K562 (cell line): ENCODE measurements around the gene SMIM22. TPM values are rescaled to one million over a fixed set of nuclear protein-coding genes. Genes with fewer than 3 reads are reported as not detected.
A peak's percentile ranks its signal among the peaks of the same experiment; 100 is the strongest.

ENCODE experiments used
- CBX1 ChIP-seq: sonication (generic); IDR thresholded peaks from 2 replicates; pipeline ENCODE4 v1.6.1; 2016; ENCODE audit warnings: antibody characterized with exemption, low read depth, mild to moderate bottlenecking
- CTBP1 ChIP-seq: fragments of 450-650 bp; IDR thresholded peaks from 2 replicates; pipeline ENCODE4 v1.6.1; 2016; ENCODE audit warnings: borderline replicate concordance
- MTA3 ChIP-seq: fragments of 450-650 bp; formaldehyde crosslinking; IDR thresholded peaks from 2 replicates; pipeline ENCODE4 v1.6.1; 2017; ENCODE audit warnings: mild to moderate bottlenecking, borderline replicate concordance
- PHF8 ChIP-seq: fragments of 200-600 bp; sonication (generic); IDR thresholded peaks from 2 replicates; pipeline ENCODE4 v1.6.1; 2012; ENCODE audit warnings: mixed run types, mild to moderate bottlenecking, inconsistent platforms, low read length, moderate library complexity, borderline replicate concordance
- PTBP1 ChIP-seq: fragments of 200-400 bp; formaldehyde crosslinking; IDR thresholded peaks from 2 replicates; pipeline ENCODE4 v1.6.1; 2017; ENCODE audit warnings: low read depth, low read length
- RBM25 ChIP-seq: fragments of 200-400 bp; formaldehyde crosslinking; IDR thresholded peaks from 2 replicates; pipeline ENCODE4 v1.6.1; 2018; ENCODE audit warnings: low read length, low read depth, moderate library complexity; ENCODE audit not compliant: severe bottlenecking
- SIN3B ChIP-seq: fragments of 450-650 bp; IDR thresholded peaks from 2 replicates; pipeline ENCODE4 v1.6.1; 2017; ENCODE audit warnings: low read depth, mild to moderate bottlenecking, moderate library complexity
- SOX6 ChIP-seq: fragments of 450-650 bp; IDR thresholded peaks from 2 replicates; pipeline ENCODE4 v1.6.1; 2014; ENCODE audit warnings: mild to moderate bottlenecking
- SRSF1 ChIP-seq: fragments of 200-400 bp; formaldehyde crosslinking; IDR thresholded peaks from 2 replicates; pipeline ENCODE4 v1.6.1; 2017; ENCODE audit warnings: mild to moderate bottlenecking, low read depth, low read length, moderate library complexity
- polyA plus RNA-seq, 8 experiments: library from polyadenylated mRNA; depleted of rRNA in 4 of 8; stranded (reverse) in 5 of 8; unstranded in 3 of 8; fragments of >200 nt; fragmentation: Nextera tagmentation in 2 of 8; fragmentation: Illumina TruSeq in 1 of 8; extraction: Ambion mirVana in 2 of 8; extraction: Trizol in 1 of 8; gene quantifications; 2 replicates each; pipeline versions ENCODE4 v1.2.1 to v1.2.3, GENCODE V29; 2011 to 2014; ENCODE audit warnings: inconsistent platforms in 1 of 8, missing spikeins in 1 of 8
- total RNA-seq, 7 experiments: library from RNA; depleted of rRNA in 6 of 7; stranded (reverse); fragments of >200 nt in 6 of 7; fragmentation: Illumina TruSeq in 2 of 7; extraction: Trizol in 2 of 7; gene quantifications; 2 replicates each; pipeline versions ENCODE4 v1.2.1 to v1.2.3, GENCODE V29; 2011 to 2021; ENCODE audit warnings: low replicate concordance in 1 of 7
- TF ChIP-seq, protein P1 (sequence below), 2 experiments: fragments of 450-650 bp; formaldehyde crosslinking in 1 of 2; IDR thresholded peaks; 2 replicates each; pipeline versions ENCODE4 v1.4.0 to v1.6.1; 2014 to 2020; ENCODE audit warnings: mild to moderate bottlenecking in 2 of 2, borderline replicate concordance in 1 of 2, low read depth in 1 of 2
- TF ChIP-seq, protein P2 (sequence below): fragments of 200-800 bp; sonication (Bioruptor generic); IDR thresholded peaks from 2 replicates; pipeline ENCODE4 v1.6.1; 2017; ENCODE audit warnings: missing genetic modification characterization, missing compliant biosample characterization
- TF ChIP-seq, protein P3 (sequence below), 2 experiments: fragments of 200-800 bp in 1 of 2; sonication (Bioruptor generic) in 1 of 2; sonication (generic) in 1 of 2; formaldehyde crosslinking in 1 of 2; IDR thresholded peaks in 1 of 2; conservative IDR thresholded peaks in 1 of 2; 2 replicates each; pipeline versions ENCODE4 v1.5.0 to v1.6.1; 2016 to 2020; ENCODE audit warnings: missing compliant biosample characterization in 1 of 2, missing genetic modification characterization in 1 of 2, missing genetic modification reagents in 1 of 2

The SMIM22 gene
- total and polyA plus RNA-seq, 9 of the 15 experiments (the other 6 are each of a cell fraction or from before 2014, with no cell fraction given) = not detected

DNA sequence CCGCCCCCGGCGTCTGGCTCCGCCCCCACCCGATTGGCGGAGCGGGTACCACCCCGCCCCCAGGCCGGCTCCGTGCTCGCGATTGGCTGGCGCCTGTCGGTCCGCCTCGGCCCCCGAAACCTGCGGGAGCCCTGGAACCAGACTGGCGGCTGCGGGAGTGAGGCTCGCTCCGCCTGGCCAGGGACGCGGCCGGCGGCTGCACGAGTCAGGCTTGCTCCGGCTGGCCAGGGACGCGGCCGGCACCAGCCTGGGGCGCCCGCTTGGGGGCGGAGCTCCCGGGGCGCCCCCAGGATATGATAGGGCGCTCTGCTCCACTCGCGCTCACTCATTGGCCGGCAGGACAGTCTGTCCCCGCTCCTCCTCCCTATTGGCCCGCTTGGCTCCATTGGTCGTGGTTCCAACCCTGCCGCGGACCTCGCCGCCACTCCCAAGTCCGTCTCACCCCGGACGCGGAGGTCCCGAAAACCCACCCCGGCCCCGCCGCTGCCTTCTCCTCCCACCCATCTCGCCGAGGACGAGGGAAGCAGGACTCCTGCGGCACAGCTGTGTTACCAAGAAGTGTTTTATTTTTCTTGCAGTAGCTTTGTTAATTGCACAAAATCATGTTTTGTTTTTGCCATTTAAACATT is 7.6 kb downstream of the SMIM22 start (continued):
- TF ChIP-seq, protein P1, sequence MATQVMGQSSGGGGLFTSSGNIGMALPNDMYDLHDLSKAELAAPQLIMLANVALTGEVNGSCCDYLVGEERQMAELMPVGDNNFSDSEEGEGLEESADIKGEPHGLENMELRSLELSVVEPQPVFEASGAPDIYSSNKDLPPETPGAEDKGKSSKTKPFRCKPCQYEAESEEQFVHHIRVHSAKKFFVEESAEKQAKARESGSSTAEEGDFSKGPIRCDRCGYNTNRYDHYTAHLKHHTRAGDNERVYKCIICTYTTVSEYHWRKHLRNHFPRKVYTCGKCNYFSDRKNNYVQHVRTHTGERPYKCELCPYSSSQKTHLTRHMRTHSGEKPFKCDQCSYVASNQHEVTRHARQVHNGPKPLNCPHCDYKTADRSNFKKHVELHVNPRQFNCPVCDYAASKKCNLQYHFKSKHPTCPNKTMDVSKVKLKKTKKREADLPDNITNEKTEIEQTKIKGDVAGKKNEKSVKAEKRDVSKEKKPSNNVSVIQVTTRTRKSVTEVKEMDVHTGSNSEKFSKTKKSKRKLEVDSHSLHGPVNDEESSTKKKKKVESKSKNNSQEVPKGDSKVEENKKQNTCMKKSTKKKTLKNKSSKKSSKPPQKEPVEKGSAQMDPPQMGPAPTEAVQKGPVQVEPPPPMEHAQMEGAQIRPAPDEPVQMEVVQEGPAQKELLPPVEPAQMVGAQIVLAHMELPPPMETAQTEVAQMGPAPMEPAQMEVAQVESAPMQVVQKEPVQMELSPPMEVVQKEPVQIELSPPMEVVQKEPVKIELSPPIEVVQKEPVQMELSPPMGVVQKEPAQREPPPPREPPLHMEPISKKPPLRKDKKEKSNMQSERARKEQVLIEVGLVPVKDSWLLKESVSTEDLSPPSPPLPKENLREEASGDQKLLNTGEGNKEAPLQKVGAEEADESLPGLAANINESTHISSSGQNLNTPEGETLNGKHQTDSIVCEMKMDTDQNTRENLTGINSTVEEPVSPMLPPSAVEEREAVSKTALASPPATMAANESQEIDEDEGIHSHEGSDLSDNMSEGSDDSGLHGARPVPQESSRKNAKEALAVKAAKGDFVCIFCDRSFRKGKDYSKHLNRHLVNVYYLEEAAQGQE (IDR thresholded peaks at IDR 0.05; ENCODE audit: borderline replicate concordance) = peak; percentile 74
- TF ChIP-seq, protein P1 (CRISPR knock-in tag; IDR thresholded peaks at IDR 0.05; ENCODE audit: low read depth) = peak; percentile 64; the same call in 1 of the 2 replicates
- TF ChIP-seq CTBP1 (peak; percentile 45; the same call in 1 of the 2 replicates), SOX6 (no peak), PTBP1 (no peak), PHF8 (peak; percentile 37; the same call in 1 of the 2 replicates), CBX1 (0 out of 2 replicates have a peak, but pooled peaks have one; percentile 13), SRSF1 (0 out of 2 replicates have a peak, but pooled peaks have one; percentile 15), MTA3 (peak; percentile 79; the same call in 1 of the 2 replicates), RBM25 (peak; percentile 100), SIN3B (no peak)
- TF ChIP-seq, protein P2, sequence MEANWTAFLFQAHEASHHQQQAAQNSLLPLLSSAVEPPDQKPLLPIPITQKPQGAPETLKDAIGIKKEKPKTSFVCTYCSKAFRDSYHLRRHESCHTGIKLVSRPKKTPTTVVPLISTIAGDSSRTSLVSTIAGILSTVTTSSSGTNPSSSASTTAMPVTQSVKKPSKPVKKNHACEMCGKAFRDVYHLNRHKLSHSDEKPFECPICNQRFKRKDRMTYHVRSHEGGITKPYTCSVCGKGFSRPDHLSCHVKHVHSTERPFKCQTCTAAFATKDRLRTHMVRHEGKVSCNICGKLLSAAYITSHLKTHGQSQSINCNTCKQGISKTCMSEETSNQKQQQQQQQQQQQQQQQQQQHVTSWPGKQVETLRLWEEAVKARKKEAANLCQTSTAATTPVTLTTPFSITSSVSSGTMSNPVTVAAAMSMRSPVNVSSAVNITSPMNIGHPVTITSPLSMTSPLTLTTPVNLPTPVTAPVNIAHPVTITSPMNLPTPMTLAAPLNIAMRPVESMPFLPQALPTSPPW (CRISPR knock-in tag) = no peak; the same call in 1 of the 2 replicates
- TF ChIP-seq, protein P3, sequence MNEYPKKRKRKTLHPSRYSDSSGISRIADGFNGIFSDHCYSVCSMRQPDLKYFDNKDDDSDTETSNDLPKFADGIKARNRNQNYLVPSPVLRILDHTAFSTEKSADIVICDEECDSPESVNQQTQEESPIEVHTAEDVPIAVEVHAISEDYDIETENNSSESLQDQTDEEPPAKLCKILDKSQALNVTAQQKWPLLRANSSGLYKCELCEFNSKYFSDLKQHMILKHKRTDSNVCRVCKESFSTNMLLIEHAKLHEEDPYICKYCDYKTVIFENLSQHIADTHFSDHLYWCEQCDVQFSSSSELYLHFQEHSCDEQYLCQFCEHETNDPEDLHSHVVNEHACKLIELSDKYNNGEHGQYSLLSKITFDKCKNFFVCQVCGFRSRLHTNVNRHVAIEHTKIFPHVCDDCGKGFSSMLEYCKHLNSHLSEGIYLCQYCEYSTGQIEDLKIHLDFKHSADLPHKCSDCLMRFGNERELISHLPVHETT (CRISPR knock-in tag; conservative IDR thresholded peaks at IDR 0.05 in 1 of 2, IDR thresholded peaks at IDR 0.05 in 1 of 2) = peak in 1 of 2 experiments; percentile 57; a peak in 1 of 4 replicates
